ENCODE results near the gene UBE2G1. TPM values are rescaled to one million over a fixed set of nuclear protein-coding genes. Genes with fewer than 3 reads are reported as not detected.

Gene UBE2G1
- 53.8 and 58.3 TPM in 2 replicates for total RNA-seq

DNA sequence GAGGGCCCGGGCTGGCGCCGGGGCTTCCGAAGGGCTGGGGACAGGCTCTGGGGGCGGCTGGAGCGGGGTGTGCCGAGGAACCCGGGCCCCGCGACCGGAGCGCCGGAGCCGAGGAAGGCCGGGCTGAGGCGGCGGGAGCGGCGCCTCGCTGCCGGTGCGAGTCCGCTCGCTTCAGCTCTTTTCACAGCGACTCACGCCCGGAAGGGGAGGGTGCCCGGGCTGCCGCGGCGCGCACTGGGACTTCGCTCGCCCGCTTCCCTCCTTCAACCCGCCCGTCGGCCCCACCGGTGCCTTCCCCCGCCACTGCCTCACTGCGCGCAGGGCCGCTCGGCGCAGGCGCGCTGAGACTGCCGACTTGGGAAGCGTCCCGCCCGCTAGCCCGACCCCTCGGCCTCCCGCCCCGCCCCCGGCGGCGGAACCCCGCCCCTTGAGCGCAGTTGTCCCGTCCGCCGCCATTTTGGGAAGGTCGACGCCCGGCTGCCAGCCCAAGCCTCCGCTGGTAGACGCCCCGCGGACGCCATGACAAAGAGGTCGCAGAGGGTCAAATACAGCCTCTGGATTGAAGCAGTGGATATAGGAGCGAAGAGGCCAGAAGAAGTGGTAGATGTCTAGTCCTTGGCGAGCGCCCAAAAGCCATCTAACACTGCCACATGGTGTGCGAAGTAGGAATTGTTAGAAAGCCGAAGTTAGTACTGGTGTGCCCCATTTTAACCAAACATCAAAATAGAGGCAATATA lies at the start of gene UBE2G1:
UBE2G1 (minus strand) TSS at position 349 of the 737 bp plus-strand sequence. CDS start 359 bp downstream, outside the sequence.

DNA sequence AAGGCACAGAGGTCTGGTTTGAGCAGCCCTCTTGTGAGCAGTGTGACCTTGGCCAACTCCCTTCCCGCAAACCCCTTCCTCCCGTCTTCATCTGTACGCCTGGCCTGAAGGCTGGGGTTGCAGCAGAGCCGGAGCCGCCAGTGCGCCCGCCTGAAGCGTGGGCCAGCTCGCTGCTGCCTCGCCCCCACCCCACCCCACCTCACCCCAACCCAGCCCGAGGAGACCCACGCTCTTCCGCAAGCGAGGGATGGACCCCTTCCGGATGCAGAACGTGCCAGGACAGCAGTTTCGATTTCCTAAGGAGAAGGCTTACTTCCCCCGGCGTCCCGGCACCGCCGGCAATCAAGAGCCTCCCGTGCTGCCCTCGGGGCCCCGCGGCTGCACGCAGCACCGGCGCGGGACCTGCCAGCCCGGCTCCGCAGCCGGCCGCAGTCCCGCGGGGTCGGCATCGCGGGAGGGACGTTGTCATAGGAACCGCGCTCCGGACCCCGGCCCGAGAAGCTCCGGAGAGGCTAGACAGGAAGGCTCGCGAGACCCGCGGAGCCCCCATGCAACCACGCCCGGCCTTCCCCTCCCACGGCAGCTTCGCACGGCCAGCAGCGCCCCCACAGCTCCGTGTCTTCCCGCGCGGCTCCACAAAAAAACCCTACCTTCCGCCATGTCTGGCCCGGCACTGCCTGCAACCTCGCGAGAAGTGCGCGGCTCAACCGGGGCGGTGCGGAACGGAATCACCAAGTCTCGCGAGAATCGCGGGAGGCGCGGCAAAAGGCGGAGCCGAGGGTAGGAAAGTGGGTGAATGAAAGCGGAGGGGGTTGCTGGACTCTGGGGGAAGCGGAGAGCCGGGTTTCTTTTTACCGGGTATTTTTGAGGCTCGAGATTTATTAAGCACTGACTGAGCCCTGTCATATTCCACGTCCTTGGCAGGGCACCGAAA lies 102.9 kb downstream of the UBE2G1 start, which contains the start of gene ANKFY1:
ANKFY1 (minus strand) TSS at position 698 of the 934 bp plus-strand sequence; CDS start at position 660, 38 bp downstream.

Other genes with a start within 250 kb of the UBE2G1 start
- 11.5 and 16.6 TPM in 2 replicates for gene ZZEF1, start 223.6 kb downstream of the UBE2G1 start, total RNA-seq
- 7.3 and 14.5 TPM in 2 replicates for gene CYB5D2, start 223.5 kb downstream of the UBE2G1 start, total RNA-seq
- gene ANKFY1, start 102.7 kb downstream of the UBE2G1 start, total RNA-seq, result 9.5 and 10.5 TPM in 2 replicates
- 0.04 and 0.23 TPM in 2 replicates for gene SPNS3, start 67.3 kb upstream of the UBE2G1 start, total RNA-seq
- gene SPNS2, start 132.2 kb upstream of the UBE2G1 start, total RNA-seq, result 0.08 TPM in 1 of 2 replicates, not detected in the other
- gene MYBBP1A, start 188.7 kb upstream of the UBE2G1 start, total RNA-seq, result 70.3 and 99.9 TPM in 2 replicates
- gene GGT6, start 193.9 kb upstream of the UBE2G1 start, total RNA-seq, result 0.08 TPM in 2 replicates
- gene SMTNL2, start 217.9 kb upstream of the UBE2G1 start, total RNA-seq, result not detected in 2 replicates

All from hair follicular keratinocyte (primary cell).